GM10847 (cell line): ENCODE measurements around the gene NXNL1.

ENCODE experiments used
- POLR2A ChIP-seq: IDR thresholded peaks from 2 replicates; pipeline ENCODE4 v1.6.1; 2011; ENCODE audit not compliant: insufficient read length; ENCODE audit errors: extremely low read depth

Gene NXNL1

DNA sequence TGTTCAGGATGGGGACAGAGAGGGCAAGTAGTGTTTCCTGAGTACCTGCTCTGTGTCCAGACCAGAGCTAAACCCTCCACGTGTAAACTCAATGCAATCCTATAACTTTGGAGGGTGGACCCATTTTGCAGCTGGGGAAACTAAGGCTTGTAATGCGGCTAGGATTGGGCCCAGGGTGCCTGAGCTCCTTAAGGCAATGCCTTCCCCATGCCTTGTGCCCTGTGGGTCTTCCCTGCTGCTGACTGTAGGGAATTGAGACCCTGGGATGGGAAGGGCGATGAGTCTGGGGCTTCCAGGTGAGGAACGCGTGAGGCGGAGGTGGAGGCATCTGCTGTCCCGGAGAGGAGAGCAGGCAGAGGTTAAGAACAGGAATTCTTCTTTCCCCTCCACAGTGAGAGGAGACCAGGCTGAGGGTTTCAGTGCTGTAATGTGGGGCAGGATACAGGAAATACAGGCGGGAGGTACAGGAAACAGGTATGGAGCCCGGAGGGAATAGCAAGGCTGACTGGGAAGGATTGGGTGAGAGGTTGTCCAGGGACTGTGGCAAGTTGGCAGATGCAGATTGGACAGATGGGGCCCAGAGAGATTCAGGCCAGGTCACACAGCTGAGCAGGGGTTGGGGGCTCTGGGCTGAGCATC, 28.8 kb upstream of the NXNL1 start:
- no peak for TF ChIP-seq POLR2A

DNA sequence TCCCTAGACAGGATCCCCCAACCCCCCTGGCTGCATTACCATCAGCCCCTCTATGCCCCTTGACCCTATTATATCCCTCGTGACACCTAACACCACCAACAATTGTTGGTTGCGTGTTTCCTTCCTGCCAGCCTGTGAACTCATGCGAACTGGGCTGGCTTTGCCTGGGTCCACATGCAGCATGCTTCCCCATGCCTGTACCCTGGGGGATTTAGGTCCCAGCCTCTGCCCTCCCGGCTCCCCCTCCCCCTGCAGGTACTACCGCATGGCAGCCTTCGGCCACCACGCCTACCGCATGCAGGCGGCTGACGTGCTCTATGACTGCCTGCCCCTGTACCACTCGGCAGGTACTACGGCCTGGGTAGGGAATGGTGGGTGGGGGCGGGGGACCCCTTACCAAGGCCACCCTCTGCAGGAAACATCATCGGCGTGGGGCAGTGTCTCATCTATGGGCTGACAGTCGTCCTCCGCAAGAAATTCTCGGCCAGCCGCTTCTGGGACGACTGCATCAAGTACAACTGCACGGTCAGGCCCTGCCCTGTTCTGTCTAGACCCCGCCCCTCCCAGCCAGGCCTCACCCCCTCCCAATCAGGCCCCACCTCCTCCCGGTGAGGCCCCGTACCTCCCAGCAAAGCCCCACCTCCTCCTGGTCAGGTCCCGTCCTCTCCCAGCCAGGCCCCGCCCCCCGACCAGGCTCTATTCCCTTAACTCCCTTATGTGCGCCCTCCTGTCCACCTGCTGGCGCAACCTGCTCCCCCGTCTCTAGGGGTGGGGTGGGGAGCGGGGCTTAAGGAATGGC, 28.1 kb upstream of the NXNL1 start:
- no peak for TF ChIP-seq POLR2A

DNA sequence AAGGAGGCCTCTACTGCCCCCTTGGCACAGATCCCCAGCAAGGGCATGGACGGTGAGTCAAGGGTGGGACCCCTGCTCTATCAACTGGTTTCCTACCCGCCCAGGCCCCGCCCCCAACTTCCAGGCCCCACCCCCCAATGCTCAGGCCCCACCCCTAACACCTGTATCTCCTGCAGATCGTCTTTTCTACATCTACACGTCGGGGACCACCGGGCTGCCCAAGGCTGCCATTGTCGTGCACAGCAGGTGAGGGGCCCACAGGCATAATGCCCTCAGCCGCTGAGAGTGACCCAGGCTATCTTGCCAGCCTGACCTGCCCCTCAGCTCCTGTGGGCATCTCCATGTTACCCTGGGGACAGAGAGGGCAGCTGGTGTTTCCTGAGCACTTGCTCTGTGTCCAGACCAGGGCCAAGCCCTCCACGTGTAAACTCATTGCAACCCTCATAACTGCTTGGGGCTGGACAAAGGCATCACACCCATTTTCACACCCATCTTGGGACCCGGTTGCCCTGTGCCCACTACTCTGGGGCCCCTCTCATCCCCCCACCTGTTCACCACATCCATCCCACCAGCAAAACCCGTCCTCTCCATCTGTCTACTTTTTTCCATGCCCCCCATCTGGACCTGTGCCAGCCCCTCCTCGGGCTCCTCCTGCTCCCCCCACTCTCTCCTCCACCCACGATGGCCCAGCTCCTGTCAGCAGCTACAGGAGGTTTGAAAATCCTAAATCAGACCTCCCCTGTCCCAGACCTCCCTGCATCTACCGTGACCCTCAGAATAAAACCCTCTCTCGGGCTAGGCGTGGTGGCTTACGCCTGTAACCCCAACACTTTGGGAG, 26.8 kb upstream of the NXNL1 start:
- no peak for TF ChIP-seq POLR2A

DNA sequence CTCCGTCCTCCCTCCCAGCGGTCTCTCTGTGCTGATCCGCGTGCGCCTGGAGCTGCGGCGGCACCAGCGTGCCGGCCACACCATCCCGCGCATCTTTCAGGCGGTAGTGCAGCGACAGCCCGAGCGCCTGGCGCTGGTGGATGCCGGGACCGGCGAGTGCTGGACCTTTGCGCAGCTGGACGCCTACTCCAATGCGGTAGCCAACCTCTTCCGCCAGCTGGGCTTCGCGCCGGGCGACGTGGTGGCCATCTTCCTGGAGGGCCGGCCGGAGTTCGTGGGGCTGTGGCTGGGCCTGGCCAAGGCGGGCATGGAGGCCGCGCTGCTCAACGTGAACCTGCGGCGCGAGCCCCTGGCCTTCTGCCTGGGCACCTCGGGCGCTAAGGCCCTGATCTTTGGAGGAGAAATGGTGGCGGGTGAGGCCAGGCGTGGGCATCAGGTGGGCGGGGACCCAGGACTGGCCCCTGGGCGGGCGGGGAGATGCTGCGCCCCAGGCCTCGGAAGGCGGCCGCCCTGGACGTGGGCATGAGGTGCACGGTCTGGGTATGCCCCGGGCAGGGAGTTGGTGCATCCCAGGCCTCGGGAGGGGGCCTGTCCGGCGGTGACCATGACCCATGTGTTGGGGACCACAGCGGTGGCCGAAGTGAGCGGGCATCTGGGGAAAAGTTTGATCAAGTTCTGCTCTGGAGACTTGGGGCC, 26.0 kb upstream of the NXNL1 start:
- no peak for TF ChIP-seq POLR2A

DNA sequence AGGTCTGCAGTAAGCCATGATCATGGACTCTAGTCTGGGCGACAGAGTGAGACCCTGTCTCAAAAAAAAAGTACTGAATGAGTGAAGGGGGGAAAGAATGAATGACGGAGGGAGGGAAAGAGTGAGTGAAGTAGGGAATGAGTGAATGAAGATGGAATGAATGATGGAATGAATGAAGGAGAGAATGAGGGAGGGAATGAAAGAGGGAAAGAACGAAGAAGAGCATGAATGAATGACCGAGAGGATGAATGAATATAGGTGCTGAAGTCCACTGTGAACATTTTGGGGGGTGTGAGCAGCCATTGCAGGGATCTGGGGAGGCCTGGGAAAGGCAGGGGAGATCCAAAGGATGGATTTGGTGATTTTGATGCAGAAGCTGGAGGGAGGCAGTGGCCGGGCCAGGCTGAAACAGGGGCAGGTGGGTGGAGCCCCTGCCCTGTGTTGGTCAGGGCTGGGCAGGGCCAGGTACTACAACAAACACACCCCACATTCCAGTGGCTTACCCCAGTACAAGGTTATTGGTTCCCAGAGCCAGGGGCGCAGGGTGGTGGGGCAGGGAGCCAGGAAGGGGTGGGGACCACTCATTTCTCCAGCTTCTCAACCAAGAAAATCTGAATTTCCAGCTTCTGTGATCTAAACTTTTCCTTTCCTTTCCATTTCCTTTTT, 23.9 kb upstream of the NXNL1 start:
- TF ChIP-seq POLR2A = no peak

DNA sequence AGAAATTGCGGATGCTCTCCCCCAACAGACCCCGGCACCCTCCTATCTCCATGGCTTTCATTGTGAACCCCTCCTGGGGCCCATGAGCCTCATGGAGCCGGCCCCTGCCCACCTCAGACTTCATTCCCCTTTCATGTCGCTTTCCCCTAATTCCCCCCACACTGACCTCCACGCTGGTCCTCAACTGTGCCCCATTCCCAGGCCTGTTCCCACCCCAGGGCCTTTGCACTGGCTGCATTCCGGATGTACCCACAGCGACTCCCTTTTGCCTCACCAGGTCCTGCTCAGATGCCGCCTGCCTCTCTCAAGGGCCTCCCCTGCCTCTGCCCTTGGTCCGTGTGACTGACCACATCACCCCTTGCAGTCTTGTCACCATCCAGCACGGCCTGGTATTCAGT, 22.9 kb upstream of the NXNL1 start:
- no peak for TF ChIP-seq POLR2A

DNA sequence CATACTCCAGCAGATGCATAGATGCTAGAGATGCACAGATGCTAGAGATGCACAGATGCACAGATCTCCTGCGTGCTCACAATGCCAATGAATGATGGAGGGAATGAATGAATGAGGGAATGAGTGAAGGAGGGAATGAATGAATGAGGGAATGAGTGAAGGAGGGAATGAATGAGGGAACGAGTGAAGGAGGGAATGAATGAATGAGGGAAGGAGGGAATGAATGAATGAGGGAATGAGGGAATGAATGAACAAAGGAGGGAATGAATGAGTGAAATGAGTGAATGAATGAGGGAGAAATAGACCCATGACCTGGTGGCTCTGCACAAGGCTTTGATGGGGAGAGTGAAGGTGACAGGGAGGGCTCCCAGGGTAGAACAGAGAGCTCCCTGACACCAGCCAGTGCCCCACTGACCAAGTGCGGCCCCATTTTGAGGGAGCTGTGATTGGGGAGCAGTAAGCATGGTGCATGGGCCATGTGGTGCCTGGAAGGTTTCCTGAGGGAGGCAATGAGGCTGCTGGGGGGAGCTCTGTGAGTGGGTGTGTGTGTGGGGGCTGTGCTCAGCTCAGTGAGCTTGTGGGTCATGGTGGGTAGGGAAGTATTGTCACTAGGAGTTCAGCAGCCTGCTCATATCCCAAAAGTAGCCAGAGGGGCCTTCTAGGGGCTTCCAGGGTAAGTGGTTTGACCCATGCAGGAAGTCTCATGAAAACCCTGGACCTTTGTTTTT, 22.3 kb upstream of the NXNL1 start:
- TF ChIP-seq POLR2A = no peak

DNA sequence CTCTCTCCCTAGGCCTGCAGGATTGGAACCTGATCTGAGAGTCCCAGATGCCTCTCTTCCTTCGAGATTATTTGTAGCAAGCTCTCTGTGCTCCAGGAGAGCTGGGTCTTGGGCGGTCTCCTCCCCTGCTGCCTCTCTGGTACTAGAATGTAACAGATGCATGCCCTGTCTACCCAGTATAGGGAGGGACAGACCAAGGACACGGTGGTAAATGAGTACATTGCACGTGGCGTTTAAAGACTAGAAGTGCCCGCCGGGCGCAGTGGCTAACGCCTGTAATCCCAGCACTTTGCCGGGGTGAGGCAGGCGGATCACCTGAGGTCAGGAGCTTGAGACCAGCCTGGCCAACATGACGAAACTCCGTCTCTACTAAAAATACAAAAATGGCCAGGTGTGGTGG, 21.3 kb upstream of the NXNL1 start:
- no peak for TF ChIP-seq POLR2A

DNA sequence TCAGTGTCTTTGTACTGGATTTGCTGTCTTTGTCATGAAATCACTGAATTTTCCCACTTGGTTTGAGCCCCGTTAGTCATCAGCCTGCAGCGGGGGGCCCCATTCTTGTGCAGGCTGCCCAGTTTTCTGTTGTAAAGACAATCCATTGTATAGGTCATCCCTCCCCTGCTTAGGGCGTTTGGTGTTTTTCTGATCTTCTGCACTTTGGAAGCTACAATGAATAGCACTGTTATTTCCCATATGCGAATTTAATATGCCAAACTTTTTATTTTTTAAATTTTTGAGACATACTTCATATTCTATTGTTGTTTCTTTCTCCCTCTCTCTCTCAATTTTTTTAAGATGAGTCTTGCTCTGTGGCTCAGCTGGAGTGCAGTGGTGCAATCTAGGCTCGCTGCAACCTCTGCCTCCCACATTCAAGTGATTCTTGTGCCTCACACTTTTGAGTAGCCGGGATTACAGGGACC, 18.6 kb upstream of the NXNL1 start:
- TF ChIP-seq POLR2A = no peak

DNA sequence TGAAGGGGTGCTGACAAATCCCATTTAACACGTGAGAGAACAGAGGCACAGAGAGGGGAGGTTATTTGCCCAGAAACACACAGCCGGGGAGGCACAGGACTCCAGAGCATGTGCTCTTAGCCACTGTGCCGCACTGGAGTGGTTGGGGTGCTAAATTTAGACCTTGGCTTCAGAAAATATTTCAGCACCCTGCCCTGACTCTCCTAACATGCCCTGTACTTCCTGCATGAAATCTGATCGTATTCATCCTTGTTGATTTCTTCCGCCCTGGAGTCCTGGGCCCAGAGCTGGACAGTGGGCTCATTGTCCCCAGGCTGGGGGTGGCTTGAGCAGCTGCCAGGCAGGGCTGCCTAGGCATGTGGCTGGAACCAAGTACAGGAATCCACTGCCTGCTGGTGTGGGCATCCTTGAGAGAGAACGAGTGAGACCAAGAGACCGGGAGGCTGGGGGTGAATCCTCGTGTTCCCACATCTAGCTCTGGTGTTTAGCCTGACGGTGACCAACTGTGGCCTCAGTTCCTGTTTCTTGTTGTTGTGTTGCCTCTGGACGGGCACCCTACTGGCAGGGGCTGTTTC, 14.9 kb upstream of the NXNL1 start:
- TF ChIP-seq POLR2A = no peak

DNA sequence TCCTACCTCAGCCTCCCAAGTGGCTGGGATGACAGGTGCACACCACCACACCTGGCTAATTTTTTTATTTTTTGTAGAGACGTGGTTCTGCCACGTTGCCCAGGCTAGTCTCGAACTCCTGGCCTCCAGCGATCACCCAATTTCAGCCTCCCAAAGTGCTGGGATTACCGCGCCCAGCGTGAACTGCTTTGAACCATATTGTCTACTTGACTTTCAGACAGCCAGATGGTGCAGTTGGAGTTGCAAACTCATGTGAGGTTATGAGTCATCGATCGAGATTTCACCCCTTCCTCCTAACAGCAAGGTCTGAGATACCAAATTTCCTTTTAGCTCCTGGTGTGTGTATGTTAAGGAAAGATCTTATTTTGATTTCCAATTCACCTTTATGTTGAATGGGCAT, 12.3 kb upstream of the NXNL1 start:
- no peak for TF ChIP-seq POLR2A

DNA sequence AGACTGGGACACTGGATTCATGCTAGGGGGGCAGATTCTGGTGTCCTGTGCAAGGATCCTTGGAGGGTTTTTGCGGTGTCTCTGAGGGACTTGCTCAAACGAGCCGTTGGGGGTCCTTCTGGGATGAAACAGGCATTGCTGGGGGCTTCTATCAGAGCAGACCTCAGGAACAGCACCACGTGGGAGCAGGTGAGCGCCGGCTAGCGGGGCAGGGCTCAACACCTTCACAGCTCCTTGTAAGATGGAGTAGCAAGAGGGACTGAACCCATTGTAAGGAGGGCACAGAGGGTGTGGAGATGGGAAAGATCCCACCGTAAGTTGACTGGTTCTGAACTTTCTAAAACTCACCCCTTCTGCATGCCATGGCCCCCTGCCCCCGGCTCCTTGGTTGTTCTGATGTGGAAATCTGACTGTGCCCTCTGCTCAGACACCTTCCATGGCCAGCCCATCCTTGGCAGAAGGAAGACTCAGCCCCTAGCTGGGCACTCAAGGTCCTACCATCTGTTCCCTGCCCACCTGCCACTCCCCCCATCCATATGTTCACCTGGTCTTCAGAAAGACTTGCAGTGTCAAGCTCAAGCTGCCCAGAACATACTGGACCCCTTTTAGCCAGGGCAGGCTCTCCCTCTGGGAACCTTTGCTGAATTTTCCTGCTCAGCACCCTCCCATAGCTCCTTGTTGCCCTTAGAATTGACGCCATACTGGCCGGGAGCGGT, 10.8 kb upstream of the NXNL1 start:
- TF ChIP-seq POLR2A = no peak
